C4-2B (cell line): ENCODE data around the gene NLRC5.

Experiments used
- CTCF ChIP-seq: fragments of 450-650 bp; conservative IDR thresholded peaks from 2 replicates; pipeline ENCODE4 v1.5.1; 2017; ENCODE audit warnings: mild to moderate bottlenecking
- ZFX ChIP-seq: fragments of 450-650 bp; IDR thresholded peaks from 2 replicates; pipeline ENCODE4 v1.6.1; 2017

DNA sequence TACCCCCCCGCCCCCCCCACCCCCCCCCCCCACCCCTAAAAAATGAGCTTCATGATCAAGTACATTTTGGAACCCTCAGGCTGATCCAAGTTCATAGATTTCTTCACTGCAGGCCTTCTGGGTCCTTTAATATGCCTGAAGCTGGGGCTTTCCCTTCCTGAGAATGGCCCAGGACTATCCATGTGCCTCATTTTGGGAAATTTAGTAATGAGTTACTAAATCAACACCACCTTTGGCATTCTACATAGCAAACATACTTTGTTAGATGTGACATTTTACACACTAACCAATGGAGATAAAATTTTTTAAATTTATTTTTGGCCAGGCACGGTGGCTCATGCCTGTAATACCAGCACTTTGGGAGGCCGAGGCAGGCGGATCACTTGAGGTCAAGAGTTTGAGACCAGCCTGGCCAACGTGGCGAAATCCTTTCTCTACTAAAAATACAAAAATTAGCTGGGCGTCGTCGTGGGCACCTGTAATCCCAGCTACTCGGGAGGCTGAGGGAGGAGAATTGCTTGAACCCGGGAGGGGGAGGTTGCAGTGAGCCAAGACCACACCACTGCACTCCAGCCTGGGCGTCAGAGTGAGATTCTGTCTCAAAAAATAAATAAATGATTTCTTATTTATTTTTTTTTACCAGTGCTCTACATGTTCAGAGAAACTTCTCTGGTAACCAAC lies 43.4 kb upstream of the NLRC5 start:
- TF ChIP-seq CTCF (no peak), ZFX (no peak)
